HG02571 (cell line): ENCODE results near the gene FDX1.

Experiments used
- ATAC-seq: cut with Tn5 transposase; IDR thresholded peaks from one replicate; pipeline ENCODE4 v1.9.1; 2021; ENCODE audit warnings: mild to moderate bottlenecking, moderate library complexity; ENCODE audit not compliant: unreplicated experiment

The FDX1 gene

DNA sequence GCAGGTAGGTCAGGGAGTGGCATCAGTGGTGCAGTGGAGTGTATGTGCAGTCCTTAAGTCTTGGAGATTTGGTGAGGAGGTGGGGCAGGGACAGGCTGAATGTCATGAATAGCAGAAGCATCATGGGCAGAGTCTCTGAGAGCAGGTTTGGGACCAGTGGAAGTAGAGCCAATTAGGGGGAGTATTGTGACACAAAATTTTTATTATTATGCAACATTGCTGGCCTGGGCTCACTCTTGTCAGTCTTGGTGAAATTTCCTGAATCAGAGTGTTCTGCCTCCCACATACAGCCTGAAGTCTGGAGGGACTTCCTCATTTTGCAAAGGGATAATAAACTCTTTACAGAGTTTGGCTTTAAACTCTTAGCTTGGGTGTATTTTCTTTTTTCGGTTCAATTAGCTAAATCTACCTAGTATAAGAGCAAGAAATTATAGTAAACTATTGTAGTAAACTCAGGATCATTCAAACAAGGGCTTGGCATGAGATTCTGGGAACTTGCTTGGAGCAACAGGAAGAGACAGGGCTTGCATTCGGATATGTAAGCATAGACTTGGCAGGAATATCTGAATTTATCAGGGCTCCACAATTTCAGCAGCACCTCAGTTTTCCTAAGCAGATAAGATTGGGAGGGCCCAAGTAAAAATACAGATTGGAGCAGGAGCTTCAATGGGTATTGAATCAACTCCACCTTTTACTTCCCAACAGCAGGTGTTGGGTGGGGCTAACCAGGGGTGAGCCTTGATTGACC, 67.7 kb downstream of the FDX1 start:
- ATAC-seq = no peak

DNA sequence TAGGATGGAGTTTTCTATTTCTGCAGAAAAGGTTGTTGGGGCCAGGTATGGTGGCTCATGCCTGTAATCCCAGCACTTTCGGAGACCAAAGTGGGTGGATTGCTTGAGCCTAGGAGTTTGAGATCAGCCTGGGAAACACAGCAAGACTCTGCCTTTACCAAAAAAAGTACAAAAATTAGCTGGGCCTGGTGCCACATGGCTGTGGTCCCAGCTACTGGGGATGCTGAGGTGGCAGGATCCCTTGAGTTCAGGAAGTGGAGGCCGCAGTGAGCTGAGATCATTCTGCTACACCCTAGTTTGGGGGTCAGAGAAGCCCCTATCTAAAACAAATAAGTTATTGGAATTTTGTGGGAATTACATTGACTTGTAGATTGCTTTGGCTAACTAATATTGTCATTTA, 71.7 kb downstream of the FDX1 start:
- ATAC-seq = no peak

DNA sequence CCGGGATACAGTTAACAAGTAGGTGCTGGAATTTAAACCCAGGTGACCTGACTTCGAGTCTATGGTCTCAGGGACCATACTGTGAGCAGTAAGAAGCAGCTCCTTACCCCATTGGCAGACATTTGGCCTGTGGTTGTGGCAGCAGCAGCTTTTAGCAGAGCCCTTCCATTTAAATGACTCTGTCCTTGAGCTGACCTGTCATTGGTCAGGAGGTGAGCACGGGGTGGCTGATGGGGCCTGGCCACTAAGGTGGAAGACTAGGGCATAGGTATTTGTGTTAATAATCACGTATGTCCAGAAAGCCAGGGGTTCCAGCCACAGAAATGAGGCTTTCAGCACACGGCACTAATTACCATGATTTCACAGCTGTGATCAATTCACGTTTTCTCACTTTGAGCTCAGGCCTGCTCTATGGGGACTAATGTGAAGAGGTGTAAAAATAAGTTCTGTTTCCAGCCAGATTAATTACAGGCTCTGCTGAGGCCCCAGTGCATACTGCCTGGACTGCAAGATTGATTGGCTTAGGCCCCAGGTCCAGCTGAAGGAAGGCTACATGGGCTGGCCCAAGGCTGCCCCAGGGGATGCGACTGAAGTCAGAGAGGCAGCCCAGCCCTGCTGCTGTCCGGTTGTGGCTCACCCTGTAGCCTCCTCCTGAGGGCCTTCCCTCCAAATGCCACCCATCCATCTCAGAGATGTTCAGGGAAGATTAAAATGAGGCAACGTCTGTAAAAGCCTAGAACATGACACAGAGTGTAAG, 76.0 kb downstream of the FDX1 start:
- ATAC-seq = no peak

GRCh38 chr11:110507328-110507727, 77.6 kb downstream of the FDX1 start:
- no peak for ATAC-seq

- ATAC-seq = no peak
Measured at GRCh38 chr11:110508786-110509185, 79.0 kb downstream of the FDX1 start.

DNA sequence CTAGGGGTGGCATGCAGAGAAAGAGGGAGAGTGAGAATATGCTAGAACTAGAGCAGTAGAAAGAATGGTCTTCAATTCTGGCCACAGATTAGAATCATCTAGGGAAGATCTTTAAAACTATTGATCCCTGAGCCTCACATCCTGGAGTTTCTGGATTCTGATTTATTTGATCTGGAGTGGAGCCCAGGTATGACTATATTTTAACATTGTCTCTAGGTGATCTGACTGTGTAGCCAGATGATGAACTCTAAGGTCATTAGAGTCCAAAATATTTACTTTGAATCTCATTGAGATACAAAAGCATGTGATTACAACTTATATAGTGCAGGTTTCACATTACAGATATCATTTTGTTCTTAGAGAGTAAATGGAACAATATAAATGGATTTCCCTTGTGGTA, 79.7 kb downstream of the FDX1 start:
- ATAC-seq = no peak

- ATAC-seq = no peak
Measured at GRCh38 chr11:110512026-110512425, 82.3 kb downstream of the FDX1 start.

GRCh38 chr11:110513259-110513801, 83.6 kb downstream of the FDX1 start:
- ATAC-seq = no peak

GRCh38 chr11:110513846-110514437, 84.2 kb downstream of the FDX1 start:
- no peak for ATAC-seq
